ENCODE results near the gene CRHR1.

Gene CRHR1

DNA sequence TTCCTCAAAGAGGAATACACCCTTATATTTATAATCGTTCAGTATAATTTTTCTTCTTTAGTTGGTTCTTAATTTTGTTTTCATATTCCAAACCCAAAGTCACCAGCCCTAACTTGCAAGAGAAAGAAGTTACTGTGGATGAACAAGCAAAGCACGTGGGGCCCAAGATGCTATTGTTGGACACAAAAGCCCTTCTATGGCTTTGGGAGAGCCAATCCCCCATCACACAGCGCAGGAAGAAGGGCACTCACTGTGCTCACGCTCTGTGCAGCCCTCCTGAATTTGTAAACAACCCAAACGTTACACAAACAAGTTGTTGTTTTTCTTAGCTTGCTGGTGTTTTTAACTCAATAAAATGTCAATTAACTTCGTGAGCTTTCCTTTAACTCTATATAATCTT lies 83.1 kb downstream of the CRHR1 start:
- Histone ChIP-seq H3K4me2 (no peak overlapping the region), H3K4me3 (no peak overlapping the region), H3K9me3 (replicated peaks in 1 of 11) (peaks cover 0 to 7% (median under 1%) of the 10 kb centered on the region in 11 experiments; a peak in 8 of 22 replicates), H3K27me3 (no peaks in the 10 kb centered on the region), H3K9ac (no peak overlapping the region), H4K20me1 (no peaks in the 10 kb centered on the region; a peak in 1 of 22 replicates), H3K4me1 (peaks cover 7 to 22% (median 9%) of the 10 kb centered on the region in 10 experiments; a peak in 17 of 20 replicates), H3K36me3 (no peaks in the 10 kb centered on the region), H3K27ac (no peak overlapping the region)
- TF ChIP-seq Cebpa-rat (IDR thresholded peaks at IDR 0.05): no peak

DNA sequence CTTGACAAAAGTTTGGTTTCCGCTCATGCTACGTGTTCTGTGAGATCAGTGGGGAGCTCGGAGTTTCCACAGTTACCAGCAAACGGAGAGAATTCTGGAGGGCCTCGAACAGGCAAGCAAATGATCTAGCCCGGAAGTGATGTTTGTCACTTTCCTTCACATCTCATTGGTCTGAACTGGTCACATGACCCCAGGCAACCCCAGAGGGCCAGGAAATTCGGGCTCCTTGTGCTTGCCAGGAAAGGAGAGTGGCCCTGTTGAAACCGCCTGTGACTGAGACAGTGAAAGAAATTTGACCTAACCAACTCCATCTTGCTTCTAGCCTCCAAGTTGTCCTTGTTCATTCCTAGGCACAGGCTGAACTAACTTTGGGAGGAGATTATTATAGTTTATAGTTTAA lies 83.6 kb downstream of the CRHR1 start:
- Histone ChIP-seq H3K27ac (no peak overlapping the region), H3K4me1 (peaks cover 7 to 22% (median 9%) of the 10 kb centered on the region in 10 experiments; a peak in 17 of 20 replicates), H3K36me3 (no peaks in the 10 kb centered on the region), H3K27me3 (no peaks in the 10 kb centered on the region), H4K20me1 (no peaks in the 10 kb centered on the region; a peak in 2 of 22 replicates), H3K9me3 (replicated peaks in 1 of 11) (peaks cover 0 to 2% (median 0%) of the 10 kb centered on the region in 11 experiments; a peak in 2 of 22 replicates), H3K4me2 (peak overlapping the region in 3 of 11 experiments; percentile 16 to 30 (median 30); a peak in 2 of 22 replicates), H3K9ac (no peak overlapping the region), H3K4me3 (no peak overlapping the region)
- no peak for TF ChIP-seq Cebpa-rat (IDR thresholded peaks at IDR 0.05)

DNA sequence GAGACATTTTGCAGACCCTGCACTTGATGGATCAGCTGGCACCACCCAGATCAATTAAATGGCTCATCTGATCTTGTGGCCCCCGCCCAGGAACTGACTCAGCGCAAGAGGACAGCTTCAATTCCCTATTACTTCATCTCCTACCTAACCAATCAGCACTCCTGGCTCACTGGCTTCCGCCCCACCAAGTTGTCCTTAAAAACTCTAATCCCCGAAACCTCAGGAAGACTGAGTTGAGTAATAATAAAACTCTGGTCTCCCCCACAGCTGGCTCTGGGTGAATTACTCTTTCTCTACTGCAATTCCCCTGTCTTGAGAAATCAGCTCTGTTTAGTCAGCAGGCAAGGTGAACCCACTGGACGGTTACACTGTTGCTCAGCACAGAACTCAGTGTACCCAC lies 84.2 kb downstream of the CRHR1 start:
- Histone ChIP-seq H3K9me3 (replicated peaks in 1 of 11) (no peaks in the 10 kb centered on the region), H3K27ac (no peak overlapping the region), H3K4me1 (peaks cover 8 to 26% (median 11%) of the 10 kb centered on the region in 10 experiments; a peak in 19 of 20 replicates), H3K27me3 (no peaks in the 10 kb centered on the region), H3K4me3 (no peak overlapping the region), H3K9ac (no peak overlapping the region), H3K4me2 (peak overlapping the region in 4 of 11 experiments; percentile 16 to 30 (median 28); a peak in 3 of 22 replicates), H4K20me1 (no peaks in the 10 kb centered on the region; a peak in 2 of 22 replicates), H3K36me3 (no peaks in the 10 kb centered on the region)
- TF ChIP-seq Cebpa-rat (IDR thresholded peaks at IDR 0.05): no peak

DNA sequence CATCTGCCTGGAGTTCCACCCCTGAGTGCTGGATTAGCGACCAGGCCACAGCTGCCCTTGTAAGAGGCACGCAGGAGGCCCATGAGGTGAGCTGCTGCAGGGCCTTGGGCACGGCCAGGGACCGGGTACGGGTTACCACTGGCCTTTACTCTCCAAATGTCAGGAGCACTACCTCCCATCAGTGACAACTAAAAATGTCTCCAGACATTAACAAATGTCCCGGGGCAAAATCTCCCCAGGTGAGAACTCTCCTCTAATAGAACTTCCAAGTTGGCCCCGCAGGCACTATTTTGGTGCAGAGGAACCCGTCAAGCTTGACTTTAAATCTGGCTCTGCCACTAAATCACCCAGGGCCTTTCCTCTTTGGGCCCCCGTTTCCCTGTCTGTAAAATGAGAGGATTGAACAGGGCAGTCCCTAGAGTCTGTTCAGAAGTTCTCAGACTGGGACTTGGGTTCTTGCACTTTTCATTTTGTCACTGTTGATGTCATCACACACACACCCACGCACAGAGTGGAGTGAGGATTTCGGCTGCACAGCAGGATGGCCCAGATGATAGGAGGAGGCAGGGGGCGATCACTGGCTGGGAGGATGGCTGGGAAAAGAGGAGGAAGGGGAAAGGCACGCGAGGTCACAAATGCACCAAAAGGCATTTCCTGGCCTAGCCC lies 85.7 kb downstream of the CRHR1 start:
- H3K27me3 ChIP-seq: no peaks in the 10 kb centered on the region
- TF ChIP-seq Cebpa-rat (IDR thresholded peaks at IDR 0.05): no peak

DNA sequence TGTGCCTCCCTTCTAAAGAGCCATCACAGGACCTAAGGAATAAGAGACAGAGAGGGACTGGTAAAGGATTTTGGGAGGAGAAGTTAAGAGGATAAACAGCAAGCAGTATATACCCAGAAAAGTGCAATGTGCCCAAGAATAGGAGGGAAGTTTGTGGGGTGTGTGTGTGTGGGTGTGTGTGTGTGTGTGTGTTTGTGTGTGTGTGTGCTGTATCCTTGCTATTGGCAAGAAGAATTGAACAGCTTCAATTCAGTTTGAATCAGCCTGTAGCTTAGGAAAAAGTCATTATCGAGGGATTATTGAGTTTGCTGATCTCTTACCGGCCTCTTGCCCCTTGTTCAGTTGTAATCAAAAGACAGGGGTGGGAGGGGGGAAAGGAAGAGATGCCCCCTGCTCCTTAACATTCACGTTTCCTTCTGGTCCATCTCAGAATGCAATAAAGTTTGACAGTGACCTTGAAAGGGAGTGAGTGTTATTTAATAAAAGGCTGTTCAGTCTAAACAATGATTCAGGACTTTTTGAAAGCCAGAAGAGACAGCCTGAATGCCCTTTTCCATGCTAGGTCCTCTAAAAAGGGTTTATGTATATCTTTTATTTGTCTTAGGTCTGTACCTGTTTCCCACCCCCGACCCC lies 86.3 kb downstream of the CRHR1 start:
- H3K4me3 ChIP-seq: no peak overlapping the region
- no peaks in the 10 kb centered on the region for H3K36me3 ChIP-seq
- peaks cover 16 to 39% (median 20%) of the 10 kb centered on the region in 10 experiments for H3K4me1 ChIP-seq
- no peak for TF ChIP-seq Cebpa-rat (IDR thresholded peaks at IDR 0.05)
- no peaks in the 10 kb centered on the region for H3K9me3 ChIP-seq (replicated peaks in 1 of 11)
- H4K20me1 ChIP-seq: no peaks in the 10 kb centered on the region; a peak in 2 of 22 replicates
- peak overlapping the region in 10 of 11 experiments; percentile 8 to 40 (median 30); a peak in 10 of 22 replicates for H3K4me2 ChIP-seq
- no peak overlapping the region for H3K27ac ChIP-seq
- H3K27me3 ChIP-seq: no peaks in the 10 kb centered on the region
- no peak overlapping the region for H3K9ac ChIP-seq

More for the DNA sequence above, 85.7 kb downstream of the CRHR1 start:
- Histone ChIP-seq H3K36me3 (no peaks in the 10 kb centered on the region), H3K9me3 (replicated peaks in 1 of 11) (no peaks in the 10 kb centered on the region), H3K27ac (no peak overlapping the region), H3K4me3 (no peak overlapping the region), H4K20me1 (no peaks in the 10 kb centered on the region; a peak in 2 of 22 replicates), H3K4me2 (peak overlapping the region; percentile 8 to 40 (median 29); a peak in 12 of 22 replicates), H3K4me1 (peaks cover 16 to 39% (median 20%) of the 10 kb centered on the region in 10 experiments), H3K9ac (no peak overlapping the region)

DNA sequence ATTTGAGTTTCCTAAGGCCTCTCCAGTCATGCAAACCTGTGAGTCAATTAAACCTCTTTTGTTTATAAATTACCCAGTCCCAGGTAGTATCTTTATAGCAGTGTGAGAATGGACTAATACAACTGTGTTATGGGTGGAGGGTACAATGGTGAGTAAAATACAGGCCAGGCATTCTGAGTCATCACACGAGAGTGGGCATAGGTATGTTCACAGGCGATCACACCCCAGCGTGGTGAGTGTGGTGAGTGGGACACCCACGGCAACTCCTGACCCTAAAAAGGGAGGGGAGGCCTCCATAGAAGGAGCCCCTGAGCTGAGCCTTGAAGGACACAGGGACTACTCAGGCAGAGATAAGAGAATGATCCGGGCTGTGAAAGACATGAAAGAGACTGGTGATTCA lies 87.6 kb downstream of the CRHR1 start:
- Histone ChIP-seq H3K4me1 (peaks cover 16 to 39% (median 20%) of the 10 kb centered on the region in 10 experiments), H3K27ac (no peak overlapping the region), H3K36me3 (no peaks in the 10 kb centered on the region), H3K9ac (no peak overlapping the region), H3K4me3 (no peak overlapping the region), H3K27me3 (no peaks in the 10 kb centered on the region), H3K4me2 (no peak overlapping the region), H4K20me1 (no peaks in the 10 kb centered on the region; a peak in 2 of 22 replicates), H3K9me3 (replicated peaks in 1 of 11) (no peaks in the 10 kb centered on the region)
- TF ChIP-seq Cebpa-rat (IDR thresholded peaks at IDR 0.05): no peak

DNA sequence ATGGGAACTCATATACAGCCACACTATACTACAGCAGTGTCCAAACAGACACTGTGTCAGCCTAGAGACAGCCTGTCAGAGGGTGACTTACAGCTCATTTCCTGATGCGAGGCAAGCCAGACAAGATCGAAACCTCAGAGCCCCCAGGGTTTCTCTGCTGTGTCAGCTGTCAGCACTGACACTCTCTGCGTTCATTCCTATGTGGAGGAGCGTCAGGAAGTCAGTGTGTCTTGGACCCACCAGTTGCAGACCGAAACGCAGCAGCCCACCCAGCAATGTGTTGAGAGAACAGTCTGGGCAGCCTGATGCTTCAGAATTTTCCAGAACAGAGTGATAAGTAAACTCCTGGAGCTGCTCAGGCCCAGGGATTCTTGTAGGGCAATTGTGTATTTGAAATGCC lies 89.6 kb downstream of the CRHR1 start:
- no peak overlapping the region for H3K4me3 ChIP-seq
- no peaks in the 10 kb centered on the region; a peak in 2 of 22 replicates for H4K20me1 ChIP-seq
- peak overlapping the region in 10 of 11 experiments; percentile 10 to 55 (median 46); a peak in 19 of 22 replicates for H3K4me2 ChIP-seq
- H3K27ac ChIP-seq: peak overlapping the region in 1 of 11 experiments; percentile 0; a peak in 1 of 22 replicates
- H3K27me3 ChIP-seq: no peaks in the 10 kb centered on the region
- peaks cover 0 to 11% (median 0%) of the 10 kb centered on the region in 11 experiments; a peak in 4 of 22 replicates for H3K9me3 ChIP-seq (replicated peaks in 1 of 11)
- H3K9ac ChIP-seq: peak overlapping the region in 2 of 11 experiments; percentile 31 to 32; a peak in 2 of 22 replicates
- H3K4me1 ChIP-seq: peaks cover 16 to 30% (median 20%) of the 10 kb centered on the region in 10 experiments
- no peak for TF ChIP-seq Cebpa-rat (IDR thresholded peaks at IDR 0.05)
- H3K36me3 ChIP-seq: no peaks in the 10 kb centered on the region

DNA sequence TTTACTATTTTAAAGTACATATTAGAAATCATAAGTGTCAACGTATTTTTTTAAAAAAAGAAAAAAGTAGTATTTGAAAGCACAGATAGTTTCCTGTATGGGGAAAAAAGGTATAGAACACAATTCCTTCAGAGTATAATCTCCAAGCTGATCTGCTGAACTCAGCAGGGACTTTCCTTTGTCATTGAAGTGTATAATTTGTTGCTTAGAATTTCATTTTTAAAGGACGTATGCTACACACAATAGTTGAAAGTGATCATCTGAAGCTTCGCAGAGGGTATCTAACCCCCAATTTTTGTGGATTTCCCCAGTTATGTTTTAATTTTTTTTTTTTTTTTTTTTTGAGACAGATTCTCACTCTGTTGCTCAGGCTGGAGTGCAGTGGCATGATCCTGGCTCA lies 90.0 kb downstream of the CRHR1 start:
- H3K4me1 ChIP-seq: peaks cover 16 to 29% (median 20%) of the 10 kb centered on the region in 10 experiments
- H3K4me3 ChIP-seq: no peak overlapping the region
- no peaks in the 10 kb centered on the region for H3K36me3 ChIP-seq
- H4K20me1 ChIP-seq: no peaks in the 10 kb centered on the region; a peak in 2 of 22 replicates
- no peaks in the 10 kb centered on the region for H3K27me3 ChIP-seq
- TF ChIP-seq Cebpa-rat (IDR thresholded peaks at IDR 0.05): no peak
- H3K27ac ChIP-seq: peak overlapping the region in 1 of 11 experiments; percentile 0; a peak in 1 of 22 replicates
- H3K9me3 ChIP-seq (replicated peaks in 1 of 11): peaks cover 0 to 11% (median 0%) of the 10 kb centered on the region in 11 experiments; a peak in 4 of 22 replicates
- peak overlapping the region in 2 of 11 experiments; percentile 31 to 32; a peak in 1 of 22 replicates for H3K9ac ChIP-seq
- peak overlapping the region in 9 of 11 experiments; percentile 36 to 55 (median 46); a peak in 14 of 22 replicates for H3K4me2 ChIP-seq

DNA sequence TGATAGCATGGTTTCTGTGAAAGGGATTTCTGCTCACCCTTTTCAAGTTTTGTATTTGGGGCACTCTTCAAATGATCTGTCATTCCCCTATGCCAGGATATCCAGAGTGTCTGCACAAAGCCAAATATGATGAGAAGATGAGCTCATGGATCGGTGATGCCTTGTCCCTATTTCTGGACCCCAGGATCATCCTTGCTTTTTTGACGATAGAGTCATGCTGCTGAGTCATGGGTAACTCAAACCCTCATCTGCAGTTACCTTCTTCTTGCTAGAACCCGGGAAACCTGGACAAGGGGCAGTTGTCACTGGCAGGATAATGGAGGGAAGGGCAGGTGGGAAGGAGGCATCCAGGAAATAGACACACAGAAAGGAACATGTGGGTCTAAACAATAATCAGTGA lies 92.4 kb downstream of the CRHR1 start:
- Histone ChIP-seq H3K4me1 (peaks cover 8 to 17% (median 12%) of the 10 kb centered on the region in 10 experiments; a peak in 17 of 20 replicates), H3K27ac (no peak overlapping the region), H3K27me3 (no peaks in the 10 kb centered on the region), H3K36me3 (no peaks in the 10 kb centered on the region), H4K20me1 (no peaks in the 10 kb centered on the region; a peak in 1 of 22 replicates), H3K9me3 (replicated peaks in 1 of 11) (peaks cover 0 to 11% (median 0%) of the 10 kb centered on the region in 11 experiments; a peak in 4 of 22 replicates), H3K4me2 (no peak overlapping the region), H3K9ac (no peak overlapping the region), H3K4me3 (no peak overlapping the region)
- TF ChIP-seq Cebpa-rat (IDR thresholded peaks at IDR 0.05): no peak
